Right lobe of liver (tissue), 4 donors: ENCODE results near the gene OR2F1.
"Not testable (repeated sequence)": the region's sequence is repeated elsewhere in the genome, so short reads cannot be mapped to it uniquely, and the experiment has no call there.

ENCODE experiments used
- POLR2A ChIP-seq: fragments of 450-650 bp; IDR thresholded peaks from one replicate; pipeline ENCODE4 v1.6.1; 2017; ENCODE audit warnings: antibody characterized with exemption, mild to moderate bottlenecking
- TF ChIP-seq, protein P1 (sequence below), 4 donors: fragments of 200-600 bp in 3 of 4; fragments of 450-650 bp in 1 of 4; IDR thresholded peaks; one replicate each; pipeline versions ENCODE4 v1.5.1 to v1.8.0; 2016 to 2022; ENCODE audit warnings: antibody characterized with exemption in 4 of 4, mild to moderate bottlenecking in 2 of 4
- donor health status: DM: no; HTN: no; CAD: no.
- donor health status: DM: no; HTN: no; CAD: no.
- donor health status: DM: no; HTN: yes; CAD: no.

DNA sequence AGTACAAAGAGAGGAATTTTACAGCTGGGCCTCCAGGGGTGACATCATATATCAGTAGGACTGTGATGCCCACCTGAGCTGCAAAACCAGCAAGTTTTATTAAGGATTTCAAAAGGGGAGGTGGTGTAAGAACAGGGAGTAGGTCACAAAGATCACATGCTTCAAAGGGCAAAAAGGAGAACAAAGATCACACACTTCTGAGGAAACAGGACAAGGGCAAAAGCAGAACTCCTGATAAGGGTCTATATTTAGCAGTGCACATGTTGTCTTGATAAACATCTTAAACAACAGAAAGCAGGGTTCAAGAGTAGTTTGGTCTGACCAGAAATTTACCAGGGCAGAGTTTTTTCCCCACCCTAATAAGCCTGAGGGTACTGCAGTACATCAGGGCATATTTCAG is 55.4 kb downstream of the OR2F1 start:
- TF ChIP-seq, protein P1, sequence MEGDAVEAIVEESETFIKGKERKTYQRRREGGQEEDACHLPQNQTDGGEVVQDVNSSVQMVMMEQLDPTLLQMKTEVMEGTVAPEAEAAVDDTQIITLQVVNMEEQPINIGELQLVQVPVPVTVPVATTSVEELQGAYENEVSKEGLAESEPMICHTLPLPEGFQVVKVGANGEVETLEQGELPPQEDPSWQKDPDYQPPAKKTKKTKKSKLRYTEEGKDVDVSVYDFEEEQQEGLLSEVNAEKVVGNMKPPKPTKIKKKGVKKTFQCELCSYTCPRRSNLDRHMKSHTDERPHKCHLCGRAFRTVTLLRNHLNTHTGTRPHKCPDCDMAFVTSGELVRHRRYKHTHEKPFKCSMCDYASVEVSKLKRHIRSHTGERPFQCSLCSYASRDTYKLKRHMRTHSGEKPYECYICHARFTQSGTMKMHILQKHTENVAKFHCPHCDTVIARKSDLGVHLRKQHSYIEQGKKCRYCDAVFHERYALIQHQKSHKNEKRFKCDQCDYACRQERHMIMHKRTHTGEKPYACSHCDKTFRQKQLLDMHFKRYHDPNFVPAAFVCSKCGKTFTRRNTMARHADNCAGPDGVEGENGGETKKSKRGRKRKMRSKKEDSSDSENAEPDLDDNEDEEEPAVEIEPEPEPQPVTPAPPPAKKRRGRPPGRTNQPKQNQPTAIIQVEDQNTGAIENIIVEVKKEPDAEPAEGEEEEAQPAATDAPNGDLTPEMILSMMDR (IDR thresholded peaks at IDR 0.05) = not testable (repeated sequence)
- TF ChIP-seq POLR2A = not testable (repeated sequence)
